ENCODE measurements around the gene CIC. TPM values are rescaled to one million over a fixed set of nuclear protein-coding genes. Genes with fewer than 3 reads are reported as not detected.

The CIC gene
- total RNA-seq, 2 experiments from 2014 or later = 114 to 119 TPM

GRCh38 chr19:42246922-42247639 lies 22.0 kb upstream of the CIC start:
- ChIA-PET POLR2A (interaction anchor here (0.7 to 1.4 kb wide), 4 partner anchors 21 to 55 kb away, joined by 3 to 5 read pairs (median 3); partner anchors contain the start of genes PAFAH1B3 and PRR19), CTCF (interaction anchor here (0.6 to 3.3 kb wide), 4 partner anchors 32 to 55 kb away, joined by 3 to 30 read pairs (median 6); partner anchors contain the start of genes PAFAH1B3 and PRR19)
- Histone ChIP-seq H3K4me3 (ENCODE audit: low read length) (no peak overlapping the region), H3K27me3 (ENCODE audit: control insufficient read depth in 1 of 2, insufficient read depth in 2 of 2, low read length in 2 of 2) (no peaks in the 10 kb centered on the region), H3K4me1 (ENCODE audit: insufficient read depth, low read length) (peaks cover 45% of the 10 kb centered on the region), H3K36me3 (ENCODE audit: insufficient read depth, low read length) (peaks cover 18% of the 10 kb centered on the region), H3K9me3 (ENCODE audit: control insufficient read depth in 1 of 2, insufficient read depth in 1 of 2, low read length in 2 of 2) (no peaks in the 10 kb centered on the region), H3K27ac (ENCODE audit: low read depth in 1 of 2, low read length in 2 of 2) (no peak overlapping the region)
- DNase-seq (no peak), ATAC-seq (ENCODE audit: poor library complexity) (no peak)
- H3K27me3 Mint-ChIP-seq = no peaks in the 10 kb centered on the region
- H3K9me3 Mint-ChIP-seq = no peaks in the 10 kb centered on the region
- H3K4me1 Mint-ChIP-seq (ENCODE audit: low read depth) = peaks cover 40% of the 10 kb centered on the region
- H3K36me3 Mint-ChIP-seq (ENCODE audit: low read depth) = peaks cover 12% of the 10 kb centered on the region
- peak overlapping the region; percentile 46 for H3K4me3 Mint-ChIP-seq
- H3K27ac Mint-ChIP-seq = peak overlapping the region; percentile 43
- intact Hi-C loops (cut with DNase I, micrococcal nuclease) = no loop called here
- TF ChIP-seq CTCF (IDR thresholded peaks at IDR 0.05) = no peak

GRCh38 chr19:42247640-42248199 lies 21.3 kb upstream of the CIC start:
- TF ChIP-seq CTCF (IDR thresholded peaks at IDR 0.05) = no peak
- peaks cover 13% of the 10 kb centered on the region for H3K36me3 Mint-ChIP-seq (ENCODE audit: low read depth)
- ChIA-PET POLR2A (interaction anchor here (1.4 kb wide), 1 partner anchor 36 kb away, joined by 3 read pairs; no protein-coding TSS in a partner anchor), CTCF (interaction anchor here (1.2 to 1.3 kb wide), 2 partner anchors 32 to 54 kb away, joined by 3 to 8 read pairs; partner anchors contain the start of genes PAFAH1B3 and PRR19)
- DNase-seq (peak in 1 of 14 experiments; percentile 38), ATAC-seq (ENCODE audit: poor library complexity) (no peak)
- peaks cover 18% of the 10 kb centered on the region for H3K36me3 ChIP-seq (ENCODE audit: insufficient read depth, low read length)
- peaks cover 51% of the 10 kb centered on the region for H3K4me1 ChIP-seq (ENCODE audit: insufficient read depth, low read length)
- H3K27me3 Mint-ChIP-seq = no peaks in the 10 kb centered on the region
- H3K27me3 ChIP-seq (ENCODE audit: control insufficient read depth in 1 of 2, insufficient read depth in 2 of 2, low read length in 2 of 2) = no peaks in the 10 kb centered on the region
- H3K4me3 Mint-ChIP-seq = no peak overlapping the region
- no peaks in the 10 kb centered on the region for H3K9me3 Mint-ChIP-seq
- H3K4me1 Mint-ChIP-seq (ENCODE audit: low read depth) = peaks cover 44% of the 10 kb centered on the region
- H3K27ac Mint-ChIP-seq = no peak overlapping the region
- no peaks in the 10 kb centered on the region for H3K9me3 ChIP-seq (ENCODE audit: control insufficient read depth in 1 of 2, insufficient read depth in 1 of 2, low read length in 2 of 2)
- H3K4me3 ChIP-seq (ENCODE audit: low read length) = no peak overlapping the region
- no peak overlapping the region for H3K27ac ChIP-seq (ENCODE audit: low read depth in 1 of 2, low read length in 2 of 2)
- intact Hi-C loops (cut with DNase I, micrococcal nuclease) = no loop called here

- Histone ChIP-seq H3K27me3 (ENCODE audit: control insufficient read depth in 1 of 2, insufficient read depth in 2 of 2, low read length in 2 of 2) (no peaks in the 10 kb centered on the region), H3K4me1 (ENCODE audit: insufficient read depth, low read length) (peaks cover 54% of the 10 kb centered on the region), H3K4me3 (ENCODE audit: low read length) (no peak overlapping the region), H3K9me3 (ENCODE audit: control insufficient read depth in 1 of 2, insufficient read depth in 1 of 2, low read length in 2 of 2) (no peaks in the 10 kb centered on the region), H3K27ac (ENCODE audit: low read depth in 1 of 2, low read length in 2 of 2) (no peak overlapping the region), H3K36me3 (ENCODE audit: insufficient read depth, low read length) (peaks cover 18% of the 10 kb centered on the region)
- ChIA-PET POLR2A (no interaction called here), CTCF (interaction anchor here (1.2 to 1.3 kb wide), 2 partner anchors 31 to 54 kb away, joined by 3 to 8 read pairs; partner anchors contain the start of genes PAFAH1B3 and PRR19)
- H3K9me3 Mint-ChIP-seq = no peaks in the 10 kb centered on the region
- no peak for ATAC-seq (ENCODE audit: poor library complexity)
- intact Hi-C loops (cut with DNase I, micrococcal nuclease) = no loop called here
- H3K4me3 Mint-ChIP-seq = peak overlapping the region; percentile 25
- peak in 1 of 14 experiments; percentile 38 for DNase-seq
- no peak for TF ChIP-seq CTCF (IDR thresholded peaks at IDR 0.05)
- H3K27me3 Mint-ChIP-seq = no peaks in the 10 kb centered on the region
- H3K27ac Mint-ChIP-seq = no peak overlapping the region
- H3K36me3 Mint-ChIP-seq (ENCODE audit: low read depth) = peaks cover 16% of the 10 kb centered on the region
- H3K4me1 Mint-ChIP-seq (ENCODE audit: low read depth) = peaks cover 40% of the 10 kb centered on the region
Observed at GRCh38 chr19:42248270-42249148, 20.5 kb upstream of the CIC start.

All from CD4-positive, alpha-beta T cell (primary cell).